ENCODE data around the gene HSPA12A. TPM values are rescaled to one million over a fixed set of nuclear protein-coding genes. Genes with fewer than 3 reads are reported as not detected.

The HSPA12A gene
- total and polyA plus RNA-seq, 4 donors, result 2.0 to 9.8 (median 5.0) TPM

GRCh38 chr10:116690356-116691322 is 51.7 kb downstream of the HSPA12A start:
- Histone ChIP-seq H3K36me3 (ENCODE audit: control insufficient read depth in 4 of 4, insufficient read depth in 4 of 4, low read length in 4 of 4) (no peaks in the 10 kb centered on the region), H3K9ac (ENCODE audit: insufficient read depth in 1 of 2, low read length in 2 of 2) (no peak overlapping the region), H3K27me3 (ENCODE audit: control insufficient read depth in 3 of 3, insufficient read depth in 3 of 3, low read length in 2 of 3) (no peaks in the 10 kb centered on the region), H3K4me1 (ENCODE audit: control insufficient read depth in 5 of 5, insufficient read depth in 5 of 5, low read length in 5 of 5) (peaks cover 1 to 30% (median 14%) of the 10 kb centered on the region in 5 donors), H3K4me3 (no peak overlapping the region), H3K27ac (ENCODE audit: low read depth in 1 of 2, low read length in 1 of 2) (no peak overlapping the region), H3K9me3 (ENCODE audit: control insufficient read depth in 4 of 4, insufficient read depth in 3 of 4, low read length in 3 of 4) (no peaks in the 10 kb centered on the region)
- 60 to 64% methylated on average over 17 of the region's 17 CpGs for WGBS, 2 donors
- ATAC-seq (ENCODE audit: insufficient read depth, low FRiP score) (no peak), DNase-seq (peak; percentile 43 to 56 (median 53))
- no peak for TF ChIP-seq CTCF (IDR thresholded peaks at IDR 0.05; ENCODE audit: control extremely low read depth, extremely low read depth)

GRCh38 chr10:116689744-116690143 is 52.6 kb downstream of the HSPA12A start:
- Histone ChIP-seq H3K9me3 (ENCODE audit: control insufficient read depth in 4 of 4, insufficient read depth in 3 of 4, low read length in 3 of 4) (no peaks in the 10 kb centered on the region), H3K4me1 (ENCODE audit: control insufficient read depth in 5 of 5, insufficient read depth in 5 of 5, low read length in 5 of 5) (peaks cover 1 to 30% (median 14%) of the 10 kb centered on the region in 5 donors), H3K36me3 (ENCODE audit: control insufficient read depth in 4 of 4, insufficient read depth in 4 of 4, low read length in 4 of 4) (no peaks in the 10 kb centered on the region), H3K27me3 (ENCODE audit: control insufficient read depth in 3 of 3, insufficient read depth in 3 of 3, low read length in 2 of 3) (no peaks in the 10 kb centered on the region), H3K27ac (ENCODE audit: low read depth in 1 of 2, low read length in 1 of 2) (no peak overlapping the region), H3K9ac (ENCODE audit: insufficient read depth in 1 of 2, low read length in 2 of 2) (no peak overlapping the region), H3K4me3 (no peak overlapping the region)
- WGBS, 2 donors, result 89 to 97% methylated on average over 4 of the region's 4 CpGs
- TF ChIP-seq CTCF (IDR thresholded peaks at IDR 0.05; ENCODE audit: control extremely low read depth, extremely low read depth), result no peak
- no peak for DNase-seq
- ATAC-seq (ENCODE audit: insufficient read depth, low FRiP score), result no peak

- Histone ChIP-seq H3K9ac (ENCODE audit: insufficient read depth in 1 of 2, low read length in 2 of 2) (no peak overlapping the region), H3K36me3 (ENCODE audit: control insufficient read depth in 4 of 4, insufficient read depth in 4 of 4, low read length in 4 of 4) (no peaks in the 10 kb centered on the region), H3K27me3 (ENCODE audit: control insufficient read depth in 3 of 3, insufficient read depth in 3 of 3, low read length in 2 of 3) (no peaks in the 10 kb centered on the region), H3K4me1 (ENCODE audit: control insufficient read depth in 5 of 5, insufficient read depth in 5 of 5, low read length in 5 of 5) (peaks cover 0 to 30% (median 14%) of the 10 kb centered on the region in 5 donors), H3K4me3 (no peak overlapping the region), H3K27ac (ENCODE audit: low read depth in 1 of 2, low read length in 1 of 2) (no peak overlapping the region), H3K9me3 (ENCODE audit: control insufficient read depth in 4 of 4, insufficient read depth in 3 of 4, low read length in 3 of 4) (no peaks in the 10 kb centered on the region)
- peak in 1 of 3 donors; percentile 9 for DNase-seq
- no peak for TF ChIP-seq CTCF (IDR thresholded peaks at IDR 0.05; ENCODE audit: control extremely low read depth, extremely low read depth)
- no peak for ATAC-seq (ENCODE audit: insufficient read depth, low FRiP score)
- WGBS, 2 donors, result 83 to 88% methylated on average over 7 of the region's 7 CpGs
These were observed 53.4 kb downstream of the HSPA12A start for GRCh38 chr10:116688741-116689495.
